H9 (cell line): ENCODE data around the gene MRGPRF. TPM values are rescaled to one million over a fixed set of nuclear protein-coding genes. Genes with fewer than 3 reads are reported as not detected.

Experiments
- DNase-seq: peaks from one replicate; pipeline ENCODE4 v3.0.0-alpha.2; 2017
- H2AFZ ChIP-seq: one replicate; pipeline ENCODE4 v1.6.1; 2013; ENCODE audit warnings: mild to moderate bottlenecking, low read length, control low read depth, moderate library complexity
- H2AK5ac ChIP-seq: 2 replicates; pipeline ENCODE4 v1.6.1; 2013; ENCODE audit warnings: low read length, control low read depth, mixed read lengths; ENCODE audit not compliant: insufficient read length
- H2BK120ac ChIP-seq: one replicate; pipeline ENCODE4 v1.6.1; 2013; ENCODE audit warnings: low read depth, mild to moderate bottlenecking, low read length, control low read depth, inconsistent platforms; ENCODE audit not compliant: poor library complexity, severe bottlenecking
- H2BK12ac ChIP-seq: 2 replicates; pipeline ENCODE4 v1.6.1; 2013; ENCODE audit warnings: low read length, control low read depth, mixed read lengths, low read depth; ENCODE audit not compliant: insufficient read length
- H2BK15ac ChIP-seq: 2 replicates; pipeline ENCODE4 v1.6.1; 2013; ENCODE audit warnings: low read depth, low read length, control low read depth
- H2BK20ac ChIP-seq: one replicate; pipeline ENCODE4 v1.6.1; 2013; ENCODE audit warnings: low read depth, mild to moderate bottlenecking, low read length, control low read depth, inconsistent platforms; ENCODE audit not compliant: poor library complexity, severe bottlenecking
- H2BK5ac ChIP-seq: 2 replicates; pipeline ENCODE4 v1.6.1; 2013; ENCODE audit warnings: low read length, control low read depth, mixed read lengths; ENCODE audit not compliant: insufficient read length
- H3K14ac ChIP-seq: 2 replicates; pipeline ENCODE4 v1.6.1; 2013; ENCODE audit warnings: low read length, control low read depth; ENCODE audit not compliant: insufficient read depth
- H3K18ac ChIP-seq: 2 replicates; pipeline ENCODE4 v1.6.1; 2013; ENCODE audit warnings: low read depth, mild to moderate bottlenecking, mixed read lengths, low read length, control low read depth; ENCODE audit not compliant: insufficient read length
- H3K23ac ChIP-seq: 2 replicates; pipeline ENCODE4 v1.6.1; 2013; ENCODE audit warnings: low read length, control low read depth, mixed read lengths, low read depth; ENCODE audit not compliant: insufficient read length
- H3K23me2 ChIP-seq: 2 replicates; pipeline ENCODE4 v1.6.1; 2013; ENCODE audit warnings: low read depth, mild to moderate bottlenecking, mixed read lengths, low read length, control low read depth; ENCODE audit not compliant: insufficient read length, poor library complexity, severe bottlenecking
- H3K27ac ChIP-seq: 2 replicates; pipeline ENCODE4 v1.5.1; 2013; ENCODE audit warnings: low read length, control low read depth, mixed read lengths, low read depth; ENCODE audit not compliant: insufficient read length
- H3K27me3 ChIP-seq: 2 replicates; pipeline ENCODE4 v1.6.1; 2013; ENCODE audit warnings: low read length, control low read depth, inconsistent platforms; ENCODE audit not compliant: insufficient read depth
- H3K4ac ChIP-seq: 2 replicates; pipeline ENCODE4 v1.6.1; 2013; ENCODE audit warnings: low read depth, mild to moderate bottlenecking, control low read depth, inconsistent platforms, low read length, moderate library complexity
- H3K4me1 ChIP-seq: 2 replicates; pipeline ENCODE4 v1.6.1; 2013; ENCODE audit warnings: low read length, control low read depth, inconsistent platforms; ENCODE audit not compliant: insufficient read depth
- H3K4me2 ChIP-seq: 2 replicates; pipeline ENCODE4 v1.6.1; 2013; ENCODE audit warnings: low read length, control low read depth, mixed read lengths; ENCODE audit not compliant: insufficient read length, insufficient read depth
- H3K56ac ChIP-seq: 2 replicates; pipeline ENCODE4 v1.6.1; 2013; ENCODE audit warnings: low read depth, mild to moderate bottlenecking, mixed read lengths, low read length, control low read depth; ENCODE audit not compliant: insufficient read length
- H3K79me1 ChIP-seq: 2 replicates; pipeline ENCODE4 v1.6.1; 2013; ENCODE audit warnings: low read depth, mild to moderate bottlenecking, moderate library complexity, low read length, control low read depth, inconsistent platforms; ENCODE audit not compliant: insufficient read depth, poor library complexity, severe bottlenecking
- H3K79me2 ChIP-seq: 2 replicates; pipeline ENCODE4 v1.6.1; 2013; ENCODE audit warnings: low read length, control low read depth, inconsistent platforms; ENCODE audit not compliant: insufficient read depth
- H3K9ac ChIP-seq: 2 replicates; pipeline ENCODE4 v1.6.1; 2013; ENCODE audit warnings: low read length, control low read depth, mixed read lengths; ENCODE audit not compliant: insufficient read length; ENCODE audit errors: extremely low read depth
- H3K9me3 ChIP-seq: one replicate; pipeline ENCODE4 v1.6.1; 2013; ENCODE audit warnings: low read depth, low read length, inconsistent platforms; ENCODE audit not compliant: control insufficient read depth
- H3T11ph ChIP-seq: one replicate; pipeline ENCODE4 v1.6.1; 2013; ENCODE audit warnings: mild to moderate bottlenecking, low read length, control low read depth, inconsistent platforms
- H4K20me1 ChIP-seq: one replicate; pipeline ENCODE4 v1.6.1; 2013; ENCODE audit not compliant: control insufficient read depth, insufficient read length, insufficient read depth
- H4K5ac ChIP-seq: 2 replicates; pipeline ENCODE4 v1.6.1; 2013; ENCODE audit warnings: low read depth, mild to moderate bottlenecking, mixed read lengths, low read length, control low read depth; ENCODE audit not compliant: insufficient read length
- H4K8ac ChIP-seq: replicated peaks from 2 replicates; pipeline ENCODE4 v1.6.1; 2013; ENCODE audit warnings: low read length, control low read depth, mixed read lengths, low read depth; ENCODE audit not compliant: insufficient read length
- H4K91ac ChIP-seq: 2 replicates; pipeline ENCODE4 v1.6.1; 2013; ENCODE audit warnings: low read depth, mild to moderate bottlenecking, moderate library complexity, mixed read lengths, low read length, control low read depth; ENCODE audit not compliant: insufficient read length
- H3K27ac Mint-ChIP-seq, 3 experiments: 2 replicates in 2 of 3; 3 replicates in 1 of 3; pipeline ENCODE4 v1.8.0; 2020 to 2021; ENCODE audit warnings: mixed read lengths in 3 of 3, mild to moderate bottlenecking in 1 of 3, moderate library complexity in 1 of 3
- H3K27me3 Mint-ChIP-seq: 2 replicates; pipeline ENCODE4 v1.8.0; 2021; ENCODE audit warnings: low read depth, mild to moderate bottlenecking, moderate library complexity, mixed read lengths
- H3K36me3 Mint-ChIP-seq, 3 experiments: 2 replicates in 2 of 3; 3 replicates in 1 of 3; pipeline ENCODE4 v1.8.0; 2020 to 2021; ENCODE audit warnings: low read depth in 3 of 3, mixed read lengths in 3 of 3; ENCODE audit not compliant: insufficient read depth in 1 of 3
- H3K4me1 Mint-ChIP-seq, 2 experiments: 2 replicates each; pipeline ENCODE4 v1.8.0; 2020; ENCODE audit warnings: mixed read lengths in 2 of 2
- H3K4me3 Mint-ChIP-seq, 2 experiments: 2 replicates in 1 of 2; 3 replicates in 1 of 2; pipeline ENCODE4 v1.8.0; 2020 to 2021; ENCODE audit warnings: mild to moderate bottlenecking in 2 of 2, mixed read lengths in 2 of 2, moderate library complexity in 1 of 2
- H3K9me3 Mint-ChIP-seq, 2 experiments: 2 replicates in 1 of 2; 3 replicates in 1 of 2; pipeline ENCODE4 v1.8.0; 2020; ENCODE audit warnings: mild to moderate bottlenecking in 2 of 2, mixed read lengths in 2 of 2, moderate library complexity in 1 of 2
- CTCF ChIP-seq: fragments of 200-600 bp; sonication (generic); conservative IDR thresholded peaks from 3 replicates; pipeline ENCODE4 v1.8.0; 2021; ENCODE audit warnings: antibody characterized with exemption, mild to moderate bottlenecking
- WGBS: extraction: QIAGEN DNeasy Blood & Tissue Kit; methylation state at CpG from one replicate; pipeline ENCODE4 v1.1.7; 2013; ENCODE audit warnings: missing lambda C conversion rate, low lambda C conversion rate, mixed read lengths; ENCODE audit not compliant: insufficient read length; ENCODE audit errors: extremely low coverage; 5-methylcytosine and 5-hydroxymethylcytosine counted together
- total RNA-seq: library from RNA; stranded (reverse); gene quantifications from 2 replicates; pipeline ENCODE4 v1.2.1, GENCODE V29; 2021

The MRGPRF gene
- total RNA-seq, 1 experiment from 2014 or later: 4.0 TPM

- Histone ChIP-seq H3K4me2 (no peak overlapping the region), H2BK5ac (no peak overlapping the region), H3K56ac (no peak overlapping the region), H4K5ac (no peak overlapping the region), H3T11ph (no peak overlapping the region), H3K23ac (no peak overlapping the region), H3K14ac (no peak overlapping the region), H4K8ac (no peak overlapping the region), H2BK120ac (no peak overlapping the region), H3K79me1 (no peaks in the 10 kb centered on the region), H3K23me2 (peaks cover 2% of the 10 kb centered on the region), H2BK12ac (no peak overlapping the region), H4K20me1 (no peaks in the 10 kb centered on the region), H2AFZ (no peak overlapping the region), H3K27me3 (no peaks in the 10 kb centered on the region), H3K18ac (no peak overlapping the region), H3K79me2 (no peaks in the 10 kb centered on the region), H2AK5ac (no peak overlapping the region), H3K9ac (no peak overlapping the region), H2BK15ac (no peak overlapping the region), H4K91ac (no peak overlapping the region), H3K9me3 (no peaks in the 10 kb centered on the region), H3K27ac (no peak overlapping the region), H3K4me1 (no peaks in the 10 kb centered on the region), H2BK20ac (no peak overlapping the region), H3K4ac (no peak overlapping the region)
- Mint-ChIP-seq H3K27ac (no peak overlapping the region), H3K36me3 (peaks cover 0 to 10% (median 0%) of the 10 kb centered on the region in 3 experiments; a peak in 3 of 7 replicates), H3K9me3 (peaks cover 5 to 10% of the 10 kb centered on the region in 2 experiments; a peak in 4 of 5 replicates), H3K4me1 (peaks cover 4 to 5% of the 10 kb centered on the region in 2 experiments; a peak in 2 of 4 replicates), H3K4me3 (no peak overlapping the region), H3K27me3 (peaks cover 11% of the 10 kb centered on the region)
- DNase-seq: peak; percentile 20
- TF ChIP-seq CTCF: no peak
- no CpG with 5 or more reads among the region's 8 CpGs for whole genome bisulfite sequencing
Observed at GRCh38 chr11:68970921-68971636, 42.0 kb downstream of the MRGPRF start.
